HepG2 (cell line): ENCODE measurements around the gene OPRL1. TPM values are rescaled to one million over a fixed set of nuclear protein-coding genes. Genes with fewer than 3 reads are reported as not detected.

Source experiments
- AHR ChIP-seq: IDR thresholded peaks from 2 replicates; pipeline ENCODE4 v1.6.1; 2018; ENCODE audit warnings: missing genetic modification reagents, missing compliant biosample characterization
- AKAP8 ChIP-seq: sonication (generic); formaldehyde crosslinking; IDR thresholded peaks from 2 replicates; pipeline ENCODE4 v1.5.1; 2020; ENCODE audit warnings: mild to moderate bottlenecking, missing genetic modification reagents
- HNF4A ChIP-seq: sonication (generic); formaldehyde crosslinking; IDR thresholded peaks from 2 replicates; pipeline ENCODE4 v1.4.0; 2020; ENCODE audit warnings: missing genetic modification reagents
- KMT2B ChIP-seq: IDR thresholded peaks from 2 replicates; pipeline ENCODE4 v1.6.1; 2016; ENCODE audit warnings: missing genetic modification reagents, missing compliant biosample characterization
- NCOR1 ChIP-seq: fragments of 200-600 bp; sonication (generic); IDR thresholded peaks from 2 replicates; pipeline ENCODE4 v1.7.0; 2017; ENCODE audit warnings: antibody characterized with exemption, low read length, borderline replicate concordance
- PITX1 ChIP-seq: sonication (generic); formaldehyde crosslinking; IDR thresholded peaks from 2 replicates; pipeline ENCODE4 v1.5.1; 2020; ENCODE audit warnings: mild to moderate bottlenecking, missing genetic modification reagents
- SKI ChIP-seq: fragments of 450-650 bp; IDR thresholded peaks from one replicate; pipeline ENCODE4 v1.6.1; 2018; ENCODE audit warnings: mild to moderate bottlenecking; ENCODE audit not compliant: partially characterized antibody
- SMYD3 ChIP-seq: sonication (generic); formaldehyde crosslinking; IDR thresholded peaks from 2 replicates; pipeline ENCODE4 v1.8.1; 2023; ENCODE audit warnings: mild to moderate bottlenecking, missing genetic modification reagents
- XRCC5 ChIP-seq: fragments of 200-400 bp; formaldehyde crosslinking; optimal IDR thresholded peaks from 2 replicates; pipeline ENCODE3; 2017; ENCODE audit warnings: mild to moderate bottlenecking, low read length
- ZNF33B ChIP-seq: sonication (generic); formaldehyde crosslinking; IDR thresholded peaks from 2 replicates; pipeline ENCODE4 v1.5.1; 2020; ENCODE audit warnings: mild to moderate bottlenecking, missing genetic modification reagents
- ZNF7 ChIP-seq: IDR thresholded peaks from 2 replicates; pipeline ENCODE4 v1.6.1; 2016; ENCODE audit warnings: missing biosample characterization, missing genetic modification reagents
- polyA plus RNA-seq, 8 experiments: library from polyadenylated mRNA; depleted of rRNA in 3 of 8; stranded (reverse) in 7 of 8; unstranded in 1 of 8; fragments of >200 nt; fragmentation: Illumina TruSeq in 4 of 8; extraction: Trizol in 4 of 8; gene quantifications; 2 replicates each; pipeline versions ENCODE4 v1.2.1 to v1.2.3, GENCODE V29; 2011 to 2016; ENCODE audit warnings: low read depth in 4 of 8, missing spikeins in 1 of 8, mixed read lengths in 1 of 8; ENCODE audit not compliant: insufficient read depth in 1 of 8
- total RNA-seq, 5 experiments: library from RNA; depleted of rRNA; stranded (reverse); fragments of >200 nt; fragmentation: Illumina TruSeq; extraction: Trizol; gene quantifications; 2 replicates each; pipeline ENCODE4 v1.2.3, GENCODE V29; 2016; ENCODE audit warnings: low read depth in 1 of 5
- TF ChIP-seq, protein P1 (sequence below), 2 experiments: fragments of 450-650 bp in 1 of 2; sonication (generic) in 1 of 2; formaldehyde crosslinking in 1 of 2; IDR thresholded peaks; 2 replicates each; pipeline versions ENCODE4 v1.6.1 to v1.8.0; 2016 to 2022; ENCODE audit warnings: antibody characterized with exemption in 1 of 2, mild to moderate bottlenecking in 1 of 2, missing genetic modification reagents in 1 of 2
- TF ChIP-seq, protein P2 (sequence below): sonication (generic); formaldehyde crosslinking; IDR thresholded peaks from 2 replicates; pipeline ENCODE4 v1.4.0; 2020; ENCODE audit warnings: mild to moderate bottlenecking, missing genetic modification reagents
- TF ChIP-seq, protein P3 (sequence below): sonication (generic); formaldehyde crosslinking; IDR thresholded peaks from 2 replicates; pipeline ENCODE4 v1.9.0; 2021; ENCODE audit warnings: missing genetic modification reagents, borderline replicate concordance
- TF ChIP-seq, protein P4 (sequence below): sonication (generic); formaldehyde crosslinking; IDR thresholded peaks from 2 replicates; pipeline ENCODE4 v1.5.0; 2020; ENCODE audit warnings: mild to moderate bottlenecking, low read depth, missing genetic modification reagents, borderline replicate concordance

OPRL1 gene
- total and polyA plus RNA-seq, 2 of the 13 experiments (the other 11 are each of a cell fraction or from before 2014, with no cell fraction given): 0.35 to 0.71 TPM

DNA sequence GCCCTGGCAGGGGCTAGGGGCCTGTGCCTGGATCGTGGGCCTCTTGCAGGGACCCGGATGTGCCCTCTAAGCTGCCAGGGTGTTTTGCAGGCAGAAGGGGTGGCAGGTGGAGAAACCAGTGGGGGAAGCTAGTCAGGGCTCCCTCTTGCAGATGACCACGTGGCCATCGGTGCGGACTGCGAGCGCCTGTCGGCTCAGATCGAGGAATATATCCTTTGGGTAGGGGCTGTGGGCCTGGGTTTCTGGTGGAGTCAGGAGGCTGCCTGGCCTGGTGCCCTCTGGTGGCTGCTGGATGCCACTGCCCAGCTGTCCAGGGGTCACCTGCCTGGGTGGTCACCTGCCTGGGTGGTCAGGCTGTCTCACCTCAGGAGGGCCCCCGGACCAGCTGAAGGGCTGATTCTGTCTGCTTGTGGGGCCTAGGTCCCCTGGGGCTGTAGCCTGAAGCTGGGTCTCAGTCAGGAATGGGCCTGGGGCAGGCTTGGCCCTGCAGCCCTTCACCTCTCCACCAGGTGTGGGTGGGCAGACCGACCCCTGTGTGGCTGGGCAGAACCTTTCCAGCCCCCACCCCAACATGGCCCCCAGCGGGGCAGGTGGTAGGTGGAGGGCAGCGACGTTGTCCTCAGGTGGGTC, 10.2 kb upstream of the OPRL1 start (continued):
- TF ChIP-seq, protein P1, sequence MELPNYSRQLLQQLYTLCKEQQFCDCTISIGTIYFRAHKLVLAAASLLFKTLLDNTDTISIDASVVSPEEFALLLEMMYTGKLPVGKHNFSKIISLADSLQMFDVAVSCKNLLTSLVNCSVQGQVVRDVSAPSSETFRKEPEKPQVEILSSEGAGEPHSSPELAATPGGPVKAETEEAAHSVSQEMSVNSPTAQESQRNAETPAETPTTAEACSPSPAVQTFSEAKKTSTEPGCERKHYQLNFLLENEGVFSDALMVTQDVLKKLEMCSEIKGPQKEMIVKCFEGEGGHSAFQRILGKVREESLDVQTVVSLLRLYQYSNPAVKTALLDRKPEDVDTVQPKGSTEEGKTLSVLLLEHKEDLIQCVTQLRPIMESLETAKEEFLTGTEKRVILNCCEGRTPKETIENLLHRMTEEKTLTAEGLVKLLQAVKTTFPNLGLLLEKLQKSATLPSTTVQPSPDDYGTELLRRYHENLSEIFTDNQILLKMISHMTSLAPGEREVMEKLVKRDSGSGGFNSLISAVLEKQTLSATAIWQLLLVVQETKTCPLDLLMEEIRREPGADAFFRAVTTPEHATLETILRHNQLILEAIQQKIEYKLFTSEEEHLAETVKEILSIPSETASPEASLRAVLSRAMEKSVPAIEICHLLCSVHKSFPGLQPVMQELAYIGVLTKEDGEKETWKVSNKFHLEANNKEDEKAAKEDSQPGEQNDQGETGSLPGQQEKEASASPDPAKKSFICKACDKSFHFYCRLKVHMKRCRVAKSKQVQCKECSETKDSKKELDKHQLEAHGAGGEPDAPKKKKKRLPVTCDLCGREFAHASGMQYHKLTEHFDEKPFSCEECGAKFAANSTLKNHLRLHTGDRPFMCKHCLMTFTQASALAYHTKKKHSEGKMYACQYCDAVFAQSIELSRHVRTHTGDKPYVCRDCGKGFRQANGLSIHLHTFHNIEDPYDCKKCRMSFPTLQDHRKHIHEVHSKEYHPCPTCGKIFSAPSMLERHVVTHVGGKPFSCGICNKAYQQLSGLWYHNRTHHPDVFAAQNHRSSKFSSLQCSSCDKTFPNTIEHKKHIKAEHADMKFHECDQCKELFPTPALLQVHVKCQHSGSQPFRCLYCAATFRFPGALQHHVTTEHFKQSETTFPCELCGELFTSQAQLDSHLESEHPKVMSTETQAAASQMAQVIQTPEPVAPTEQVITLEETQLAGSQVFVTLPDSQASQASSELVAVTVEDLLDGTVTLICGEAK (IDR thresholded peaks at IDR 0.05): no peak
- TF ChIP-seq, protein P1 (CRISPR knock-in tag; IDR thresholded peaks at IDR 0.05): 0 out of 2 replicates have a peak, but pooled peaks have one; percentile 11
- TF ChIP-seq, protein P2, sequence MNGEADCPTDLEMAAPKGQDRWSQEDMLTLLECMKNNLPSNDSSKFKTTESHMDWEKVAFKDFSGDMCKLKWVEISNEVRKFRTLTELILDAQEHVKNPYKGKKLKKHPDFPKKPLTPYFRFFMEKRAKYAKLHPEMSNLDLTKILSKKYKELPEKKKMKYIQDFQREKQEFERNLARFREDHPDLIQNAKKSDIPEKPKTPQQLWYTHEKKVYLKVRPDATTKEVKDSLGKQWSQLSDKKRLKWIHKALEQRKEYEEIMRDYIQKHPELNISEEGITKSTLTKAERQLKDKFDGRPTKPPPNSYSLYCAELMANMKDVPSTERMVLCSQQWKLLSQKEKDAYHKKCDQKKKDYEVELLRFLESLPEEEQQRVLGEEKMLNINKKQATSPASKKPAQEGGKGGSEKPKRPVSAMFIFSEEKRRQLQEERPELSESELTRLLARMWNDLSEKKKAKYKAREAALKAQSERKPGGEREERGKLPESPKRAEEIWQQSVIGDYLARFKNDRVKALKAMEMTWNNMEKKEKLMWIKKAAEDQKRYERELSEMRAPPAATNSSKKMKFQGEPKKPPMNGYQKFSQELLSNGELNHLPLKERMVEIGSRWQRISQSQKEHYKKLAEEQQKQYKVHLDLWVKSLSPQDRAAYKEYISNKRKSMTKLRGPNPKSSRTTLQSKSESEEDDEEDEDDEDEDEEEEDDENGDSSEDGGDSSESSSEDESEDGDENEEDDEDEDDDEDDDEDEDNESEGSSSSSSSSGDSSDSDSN (CRISPR knock-in tag): no peak; the same call in none of the 2 replicates
- TF ChIP-seq XRCC5: peak; percentile 91
- TF ChIP-seq ZNF33B (CRISPR knock-in tag): no peak
- TF ChIP-seq, protein P3, sequence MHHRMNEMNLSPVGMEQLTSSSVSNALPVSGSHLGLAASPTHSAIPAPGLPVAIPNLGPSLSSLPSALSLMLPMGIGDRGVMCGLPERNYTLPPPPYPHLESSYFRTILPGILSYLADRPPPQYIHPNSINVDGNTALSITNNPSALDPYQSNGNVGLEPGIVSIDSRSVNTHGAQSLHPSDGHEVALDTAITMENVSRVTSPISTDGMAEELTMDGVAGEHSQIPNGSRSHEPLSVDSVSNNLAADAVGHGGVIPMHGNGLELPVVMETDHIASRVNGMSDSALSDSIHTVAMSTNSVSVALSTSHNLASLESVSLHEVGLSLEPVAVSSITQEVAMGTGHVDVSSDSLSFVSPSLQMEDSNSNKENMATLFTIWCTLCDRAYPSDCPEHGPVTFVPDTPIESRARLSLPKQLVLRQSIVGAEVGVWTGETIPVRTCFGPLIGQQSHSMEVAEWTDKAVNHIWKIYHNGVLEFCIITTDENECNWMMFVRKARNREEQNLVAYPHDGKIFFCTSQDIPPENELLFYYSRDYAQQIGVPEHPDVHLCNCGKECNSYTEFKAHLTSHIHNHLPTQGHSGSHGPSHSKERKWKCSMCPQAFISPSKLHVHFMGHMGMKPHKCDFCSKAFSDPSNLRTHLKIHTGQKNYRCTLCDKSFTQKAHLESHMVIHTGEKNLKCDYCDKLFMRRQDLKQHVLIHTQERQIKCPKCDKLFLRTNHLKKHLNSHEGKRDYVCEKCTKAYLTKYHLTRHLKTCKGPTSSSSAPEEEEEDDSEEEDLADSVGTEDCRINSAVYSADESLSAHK (CRISPR knock-in tag): no peak
- TF ChIP-seq ZNF7 (CRISPR knock-in tag): no peak
- TF ChIP-seq HNF4A (CRISPR knock-in tag): 0 out of 2 replicates have a peak, but pooled peaks have one; percentile 8
- TF ChIP-seq, protein P4, sequence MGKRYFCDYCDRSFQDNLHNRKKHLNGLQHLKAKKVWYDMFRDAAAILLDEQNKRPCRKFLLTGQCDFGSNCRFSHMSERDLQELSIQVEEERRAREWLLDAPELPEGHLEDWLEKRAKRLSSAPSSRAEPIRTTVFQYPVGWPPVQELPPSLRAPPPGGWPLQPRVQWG (CRISPR knock-in tag): no peak
- TF ChIP-seq KMT2B (CRISPR knock-in tag): peak; percentile 55
- TF ChIP-seq AKAP8 (CRISPR knock-in tag): no peak
- no peak for TF ChIP-seq NCOR1
- TF ChIP-seq AHR (CRISPR knock-in tag): no peak; the same call in 1 of the 2 replicates
- no peak for TF ChIP-seq SMYD3
- no peak for TF ChIP-seq PITX1 (CRISPR knock-in tag)
- TF ChIP-seq SKI: peak; percentile 9
